ENCODE data around the gene TNFSF15.

Gene TNFSF15

DNA sequence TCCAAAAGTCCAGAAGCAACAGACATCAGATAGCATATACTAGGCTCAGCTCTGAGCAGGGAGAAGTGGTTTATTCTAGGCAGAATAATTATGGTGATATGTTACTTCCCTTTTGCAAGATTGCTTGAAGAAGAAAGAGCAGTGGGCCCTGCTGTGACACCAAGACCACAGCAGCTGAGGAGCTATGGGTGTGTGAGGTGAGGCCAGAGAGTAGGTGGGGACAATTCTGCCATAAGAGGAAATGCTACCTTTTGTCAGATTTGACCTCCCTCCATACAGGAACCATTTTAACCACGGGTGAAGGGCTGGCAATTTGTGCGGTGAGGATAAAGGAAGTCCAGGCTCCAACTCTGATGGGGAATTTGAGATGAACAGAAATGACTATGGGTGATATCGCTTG is 51.3 kb downstream of the TNFSF15 start:
- Histone ChIP-seq H3K9me3 (ENCODE audit: severe bottlenecking) (no peaks in the 10 kb centered on the region), H3K27ac (no peak overlapping the region), H3K36me3 (no peaks in the 10 kb centered on the region), H3K4me3 (ENCODE audit: low read depth, low read length) (no peak overlapping the region), H3K27me3 (ENCODE audit: insufficient read depth, low read depth, severe bottlenecking) (no peaks in the 10 kb centered on the region)
- TF ChIP-seq, protein P1, sequence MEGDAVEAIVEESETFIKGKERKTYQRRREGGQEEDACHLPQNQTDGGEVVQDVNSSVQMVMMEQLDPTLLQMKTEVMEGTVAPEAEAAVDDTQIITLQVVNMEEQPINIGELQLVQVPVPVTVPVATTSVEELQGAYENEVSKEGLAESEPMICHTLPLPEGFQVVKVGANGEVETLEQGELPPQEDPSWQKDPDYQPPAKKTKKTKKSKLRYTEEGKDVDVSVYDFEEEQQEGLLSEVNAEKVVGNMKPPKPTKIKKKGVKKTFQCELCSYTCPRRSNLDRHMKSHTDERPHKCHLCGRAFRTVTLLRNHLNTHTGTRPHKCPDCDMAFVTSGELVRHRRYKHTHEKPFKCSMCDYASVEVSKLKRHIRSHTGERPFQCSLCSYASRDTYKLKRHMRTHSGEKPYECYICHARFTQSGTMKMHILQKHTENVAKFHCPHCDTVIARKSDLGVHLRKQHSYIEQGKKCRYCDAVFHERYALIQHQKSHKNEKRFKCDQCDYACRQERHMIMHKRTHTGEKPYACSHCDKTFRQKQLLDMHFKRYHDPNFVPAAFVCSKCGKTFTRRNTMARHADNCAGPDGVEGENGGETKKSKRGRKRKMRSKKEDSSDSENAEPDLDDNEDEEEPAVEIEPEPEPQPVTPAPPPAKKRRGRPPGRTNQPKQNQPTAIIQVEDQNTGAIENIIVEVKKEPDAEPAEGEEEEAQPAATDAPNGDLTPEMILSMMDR (IDR thresholded peaks at IDR 0.05; ENCODE audit: low read depth, low read length): no peak
- no peak for DNase-seq

DNA sequence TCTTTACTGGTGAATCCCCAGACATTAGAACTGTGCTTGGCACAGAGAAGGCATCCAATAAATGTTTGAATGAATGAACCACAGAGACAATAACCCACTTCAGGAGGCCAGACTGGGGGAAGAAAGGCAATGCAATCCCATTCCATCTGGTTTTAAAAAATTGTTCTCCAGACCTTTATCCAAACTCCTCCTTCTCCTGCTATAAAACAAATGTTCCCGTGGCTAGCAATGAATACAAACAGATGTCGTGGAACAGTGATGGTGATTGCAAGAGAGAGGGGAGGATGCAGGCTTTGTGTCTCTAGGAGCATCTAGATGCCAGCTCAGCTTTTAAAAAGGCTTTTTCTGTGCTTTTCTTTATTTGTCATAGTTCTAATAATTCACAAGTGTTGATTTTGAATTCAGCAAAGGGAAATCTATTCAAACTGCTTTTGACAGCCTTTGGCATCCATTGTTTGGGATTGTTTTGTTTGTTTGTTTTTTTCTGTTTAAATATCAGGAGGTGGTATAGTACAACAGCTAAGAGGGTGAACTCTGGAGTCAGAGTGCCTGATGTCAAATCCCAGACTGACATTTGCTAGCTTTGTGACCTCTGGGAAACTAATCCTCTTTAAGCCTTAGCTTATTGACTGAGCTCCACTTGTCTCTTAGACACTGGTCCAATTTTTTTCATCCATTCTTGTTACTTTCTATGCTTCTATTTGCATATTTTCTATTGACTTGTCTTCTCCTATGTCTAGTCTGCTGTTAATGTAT is 59.1 kb downstream of the TNFSF15 start:
- TF ChIP-seq, protein P1 (IDR thresholded peaks at IDR 0.05; ENCODE audit: low read depth, low read length): no peak
- Histone ChIP-seq H3K4me3 (ENCODE audit: low read depth, low read length) (no peak overlapping the region), H3K9me3 (ENCODE audit: severe bottlenecking) (no peaks in the 10 kb centered on the region), H3K36me3 (no peaks in the 10 kb centered on the region), H3K27ac (peak overlapping the region; percentile 26; the same call in 1 of the 2 replicates), H3K27me3 (ENCODE audit: insufficient read depth, low read depth, severe bottlenecking) (no peaks in the 10 kb centered on the region)
- peak; percentile 41 for DNase-seq

DNA sequence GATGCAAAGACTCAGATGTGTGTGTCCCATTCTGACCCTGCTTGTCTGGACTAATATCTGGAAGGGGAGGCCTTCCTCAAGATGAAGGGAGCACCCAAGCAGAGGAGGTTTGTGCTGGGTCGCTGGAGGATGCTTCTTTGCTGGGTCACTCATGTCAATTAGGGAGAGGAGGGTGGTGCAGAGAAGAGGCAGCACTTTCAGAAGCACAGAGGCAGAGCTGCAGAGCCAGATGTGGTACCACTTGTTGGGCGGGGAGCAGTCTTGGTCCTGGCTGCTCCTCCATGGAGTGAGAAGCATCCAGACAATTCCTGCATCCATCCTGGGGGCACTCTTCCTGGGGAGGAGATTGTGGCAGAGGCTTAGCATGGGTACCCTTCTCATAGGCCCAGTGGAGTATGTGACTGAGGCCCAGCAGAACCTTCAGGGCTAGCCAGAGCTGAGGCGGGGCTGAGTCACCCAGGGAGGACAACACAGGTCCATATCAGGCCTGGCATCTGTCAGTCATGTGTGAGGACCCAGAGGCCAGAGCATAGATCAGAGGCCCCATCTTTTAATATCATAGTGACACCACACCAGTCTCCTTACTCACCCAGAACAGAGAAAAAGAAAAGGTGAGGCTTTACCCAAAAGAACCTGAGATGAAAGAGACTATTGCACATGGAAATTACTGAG is 59.8 kb downstream of the TNFSF15 start:
- Histone ChIP-seq H3K36me3 (no peaks in the 10 kb centered on the region), H3K9me3 (ENCODE audit: severe bottlenecking) (no peaks in the 10 kb centered on the region), H3K27me3 (ENCODE audit: insufficient read depth, low read depth, severe bottlenecking) (no peaks in the 10 kb centered on the region), H3K4me3 (ENCODE audit: low read depth, low read length) (no peak overlapping the region), H3K27ac (peak overlapping the region; percentile 26; the same call in 1 of the 2 replicates)
- TF ChIP-seq, protein P1 (IDR thresholded peaks at IDR 0.05; ENCODE audit: low read depth, low read length): no peak
- no peak for DNase-seq

DNA sequence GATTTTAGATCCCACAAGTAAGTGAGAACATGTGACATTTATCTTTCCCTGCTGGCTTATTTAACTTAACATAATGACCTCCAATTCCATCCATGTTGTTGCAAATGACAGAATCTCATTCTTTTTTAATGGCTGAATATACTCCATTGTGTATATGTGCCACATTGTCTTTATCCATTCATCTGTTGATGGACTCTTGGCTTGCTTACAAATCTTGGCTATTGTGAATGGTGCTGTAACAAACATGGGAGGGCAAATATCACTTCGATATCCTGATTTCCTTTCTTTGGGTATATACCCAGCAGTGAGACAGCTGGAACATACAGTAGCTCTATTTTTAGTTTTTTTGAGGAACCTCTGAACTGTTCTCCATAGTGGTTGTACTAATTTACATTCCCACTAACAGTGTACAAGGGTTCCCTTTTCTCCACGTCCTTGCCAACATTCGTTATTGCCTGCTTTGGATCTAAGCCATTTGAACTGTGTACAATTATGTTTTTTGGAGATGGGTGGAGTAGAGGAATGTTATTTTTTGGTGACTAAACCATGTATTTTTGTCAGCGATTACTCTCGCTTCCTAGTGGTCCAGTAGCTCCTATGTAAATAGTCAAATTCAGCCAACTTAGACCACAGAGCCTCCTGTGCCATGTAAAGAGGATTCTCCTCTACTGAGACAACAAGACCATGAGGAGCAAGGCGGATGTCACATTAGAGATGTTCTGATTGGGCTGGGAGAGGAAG is 60.6 kb downstream of the TNFSF15 start:
- Histone ChIP-seq H3K9me3 (ENCODE audit: severe bottlenecking) (no peaks in the 10 kb centered on the region), H3K27ac (no peak overlapping the region), H3K27me3 (ENCODE audit: insufficient read depth, low read depth, severe bottlenecking) (no peaks in the 10 kb centered on the region), H3K36me3 (no peaks in the 10 kb centered on the region), H3K4me3 (ENCODE audit: low read depth, low read length) (no peak overlapping the region)
- no peak for DNase-seq
- TF ChIP-seq, protein P1 (IDR thresholded peaks at IDR 0.05; ENCODE audit: low read depth, low read length): no peak

DNA sequence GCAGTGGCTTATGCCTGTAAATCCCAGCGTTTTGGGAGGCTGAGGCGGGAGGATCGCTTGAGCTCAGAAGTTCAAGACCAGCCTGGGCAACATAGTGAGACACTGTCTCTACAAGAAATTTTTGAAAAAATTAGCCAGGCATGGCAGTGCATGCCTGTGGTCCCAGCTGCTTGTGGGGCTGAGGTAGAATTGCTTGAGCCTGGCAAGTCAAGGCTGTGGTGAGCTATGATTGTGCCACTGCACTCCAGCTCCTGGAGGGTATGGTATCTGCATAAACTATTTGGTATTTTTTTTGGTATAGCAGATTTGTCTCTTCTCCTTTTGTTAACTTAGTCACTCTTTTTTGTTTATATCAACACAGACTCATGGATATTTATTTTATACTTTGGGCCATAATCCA is 62.4 kb downstream of the TNFSF15 start:
- Histone ChIP-seq H3K4me3 (ENCODE audit: low read depth, low read length) (no peak overlapping the region), H3K27ac (no peak overlapping the region), H3K9me3 (ENCODE audit: severe bottlenecking) (no peaks in the 10 kb centered on the region), H3K27me3 (ENCODE audit: insufficient read depth, low read depth, severe bottlenecking) (no peaks in the 10 kb centered on the region), H3K36me3 (no peaks in the 10 kb centered on the region)
- DNase-seq: no peak
- TF ChIP-seq, protein P1 (IDR thresholded peaks at IDR 0.05; ENCODE audit: low read depth, low read length): no peak

All from WERI-Rb-1 (cell line).